Adrenal gland (tissue), 19 donors: ENCODE data around the gene HCAR2. TPM values are rescaled to one million over a fixed set of nuclear protein-coding genes. Genes with fewer than 3 reads are reported as not detected.
"Not testable (repeated sequence)": the region's sequence is repeated elsewhere in the genome, so short reads cannot be mapped to it uniquely, and the experiment has no call there.

Experiments
- DNase-seq, 7 donors: peaks; one replicate each; pipeline ENCODE4 v3.0.0-alpha.2; 2019 to 2020
- H3K27ac ChIP-seq, 5 donors: fragments of 200-600 bp; sonication (generic) in 4 of 5; 1 replicate in 3 of 5; 2 replicates in 2 of 5; pipeline versions ENCODE4 v1.5.1 to v1.8.0; 2016 to 2020; ENCODE audit warnings: mild to moderate bottlenecking in 1 of 5
- H3K27me3 ChIP-seq: fragments of 200-600 bp; 2 replicates; pipeline ENCODE4 v1.8.0; 2021
- H3K36me3 ChIP-seq, 2 donors: fragments of 200-600 bp; replicated peaks in 1 of 2; 1 replicate in 1 of 2; 2 replicates in 1 of 2; pipeline versions ENCODE4 v1.5.1 to v1.8.0; 2018 to 2022
- H3K4me1 ChIP-seq, 2 donors: fragments of 200-600 bp; replicated peaks in 1 of 2; 1 replicate in 1 of 2; 2 replicates in 1 of 2; pipeline versions ENCODE4 v1.5.1 to v1.8.0; 2018 to 2021
- H3K4me3 ChIP-seq, 4 donors: fragments of 200-600 bp; sonication (generic) in 3 of 4; one replicate each; pipeline ENCODE4 v1.5.1; 2016 to 2018
- H3K9me3 ChIP-seq, 3 donors: fragments of 200-600 bp; sonication (generic) in 1 of 3; replicated peaks in 1 of 3; 1 replicate in 2 of 3; 2 replicates in 1 of 3; pipeline versions ENCODE4 v1.5.1 to v1.8.0; 2016 to 2021
- POLR2A ChIP-seq, 2 donors: fragments of 450-650 bp; IDR thresholded peaks; one replicate each; pipeline ENCODE4 v1.6.1; 2017; ENCODE audit warnings: antibody characterized with exemption in 2 of 2, mild to moderate bottlenecking in 2 of 2, moderate library complexity in 1 of 2
- WGBS, 4 donors: extraction: QIAGEN DNeasy Blood & Tissue Kit in 2 of 4; methylation state at CpG; one replicate each; pipeline versions ENCODE4 v1.1.5 to v1.1.7; 2013 to 2017; 5-methylcytosine and 5-hydroxymethylcytosine counted together
- intact Hi-C, 2 donors: fragments of 100-400 bp; cut with DNase I; formaldehyde crosslinking; loops; one replicate each; pipeline versions ENCODE4 v1.14.1 to v1.15.0; 2022 to 2023
- long read RNA-seq, 10 donors: library from polyadenylated mRNA in 3 of 10; unstranded in 2 of 10; stranded (forward) in 1 of 10; transcript quantifications; one replicate each; pipeline ENCODE4 v2.0.0 and lab custom pipeline, GENCODE V29; 2021 to 2026
- polyA plus RNA-seq, 3 donors: library from polyadenylated mRNA; stranded (reverse); fragments of 200-250 nt in 2 of 3; fragments of 350-450 nt in 1 of 3; fragmentation: Illumina TruSeq in 1 of 3; extraction: RNeasy Lipid Tissue Mini Kit (QIAGEN cat#74804) in 1 of 3; gene quantifications; one replicate each; pipeline ENCODE4 v1.2.3, GENCODE V29; 2013 to 2014
- total RNA-seq, 9 donors: library from RNA; depleted of rRNA in 4 of 9; stranded (reverse); fragments of >200 nt in 4 of 9; fragments of 120-200 nt in 1 of 9; fragmentation: NEBNext Ultra II Directional in 1 of 9; extraction: Animal tissue kit (Norgen Biotek cat#: 25700) in 1 of 9; gene quantifications; one replicate each; pipeline versions ENCODE4 v1.1.0 to v1.2.4, GENCODE V29; 2013 to 2023
- TF ChIP-seq, protein P1 (sequence below), 6 experiments: fragments of 450-650 bp in 4 of 6; fragments of 200-600 bp in 2 of 6; sonication (generic) in 1 of 6; IDR thresholded peaks; 1 replicate in 5 of 6; 2 replicates in 1 of 6; pipeline versions ENCODE4 v1.5.1 to v1.8.0; 2016 to 2021; ENCODE audit warnings: antibody characterized with exemption in 6 of 6, mild to moderate bottlenecking in 2 of 6, moderate library complexity in 1 of 6
- donor health status: healthy with polysubstance abuse.
- donor health status: Bipolar disorder and iron deficiency.
- donor health status: DM: yes; HTN: yes; CAD: no.
- donor health status: DM: no; HTN: no; CAD: no.
- donor health status: DM: no; HTN: no; CAD: no.
- donor health status: DM: yes; HTN: yes; CAD: no.

Gene HCAR2
- total RNA-seq (under 1 TPM in 3 of 9 donors, not detected in 6; 0.14 to 0.26 (median 0.23) TPM), polyA plus RNA-seq (under 1 TPM in 2 of 3 donors, not detected in 1; 0.08 to 0.98 TPM)
- long read RNA-seq, donor 1 = 0 reads
- long read RNA-seq, donor 2 = 0 reads
- long read RNA-seq, donor 3, partial matches to known transcripts = 0 of 1 reads
- long read RNA-seq, donor 3, other reads (novel, unspliced or antisense) = 0 of 1 reads
- long read RNA-seq, donor 4 = 0 reads
- long read RNA-seq, donor 5 = 0 reads
- long read RNA-seq, donor 6 = 0 reads
- long read RNA-seq, donor 7 = 0 reads
- long read RNA-seq, donor 8 = 0 reads
- long read RNA-seq, donor 9 = 0 reads
- long read RNA-seq, donor 10 = 0 reads

DNA sequence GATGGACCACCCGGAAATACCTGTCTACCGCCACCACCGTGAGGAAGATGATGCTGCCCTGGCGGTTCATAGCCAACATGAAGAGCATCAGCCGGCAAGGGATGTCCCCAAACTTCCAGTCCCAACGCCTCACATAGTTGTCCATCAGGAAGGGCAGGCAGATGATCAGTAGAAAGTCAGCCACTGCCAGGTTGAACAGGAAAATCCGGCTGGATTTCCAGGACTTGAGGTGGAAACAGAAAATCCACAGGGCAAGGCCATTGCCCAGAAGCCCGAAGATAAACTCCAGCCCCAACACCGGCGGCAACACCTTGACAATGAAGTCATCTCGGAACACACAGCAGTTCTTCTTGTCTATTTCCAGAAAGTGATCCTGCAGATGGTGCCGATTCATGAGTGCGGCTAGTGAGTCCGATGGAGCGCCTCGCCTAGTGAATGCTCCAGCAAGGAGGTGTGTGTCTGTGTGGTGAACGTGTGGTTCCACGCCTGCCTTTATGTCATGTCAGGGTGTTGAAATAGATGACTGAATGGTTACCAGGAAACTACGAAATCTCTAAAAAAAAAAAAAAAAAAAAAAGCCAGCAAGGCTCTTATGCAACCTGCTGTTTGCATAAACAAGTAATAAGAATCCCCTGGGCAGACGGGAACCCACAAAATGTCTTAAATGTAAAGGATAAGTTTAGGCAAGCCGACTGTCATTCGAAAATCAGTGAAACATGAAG is at the start of gene HCAR2:
HCAR2 (minus strand) TSS at position 468 of the 722 bp plus-strand sequence; CDS start at position 394, 74 bp downstream.
- H3K27ac ChIP-seq, H3K4me1 ChIP-seq, H3K36me3 ChIP-seq, H3K9me3 ChIP-seq, intact Hi-C loops, H3K27me3 ChIP-seq, H3K4me3 ChIP-seq: not testable (repeated sequence)
- WGBS, 4 donors = 72 to 83% (median 79%) methylated on average over 11 to 22 of the region's 22 CpGs
- peak in 1 of 7 donors; percentile 50 for DNase-seq

- intact Hi-C loops = loop anchor here in 1 of 2 donors (5.0 kb wide), 1 partner anchor 115 kb away; no protein-coding TSS in a partner anchor
- no peaks in the 10 kb centered on the region for H3K9me3 ChIP-seq
- peak; percentile 98 to 99 (median 99) for DNase-seq
- H3K4me3 ChIP-seq = peak within 1 kb of the TSS; percentile 45 to 85 (median 62)
- 0 to 1% (median 0%) methylated on average over 36 to 73 of the region's 73 CpGs for WGBS, 4 donors
- peak; percentile 77 to 81 for TF ChIP-seq POLR2A (IDR thresholded peaks at IDR 0.05)
- TF ChIP-seq, protein P1, sequence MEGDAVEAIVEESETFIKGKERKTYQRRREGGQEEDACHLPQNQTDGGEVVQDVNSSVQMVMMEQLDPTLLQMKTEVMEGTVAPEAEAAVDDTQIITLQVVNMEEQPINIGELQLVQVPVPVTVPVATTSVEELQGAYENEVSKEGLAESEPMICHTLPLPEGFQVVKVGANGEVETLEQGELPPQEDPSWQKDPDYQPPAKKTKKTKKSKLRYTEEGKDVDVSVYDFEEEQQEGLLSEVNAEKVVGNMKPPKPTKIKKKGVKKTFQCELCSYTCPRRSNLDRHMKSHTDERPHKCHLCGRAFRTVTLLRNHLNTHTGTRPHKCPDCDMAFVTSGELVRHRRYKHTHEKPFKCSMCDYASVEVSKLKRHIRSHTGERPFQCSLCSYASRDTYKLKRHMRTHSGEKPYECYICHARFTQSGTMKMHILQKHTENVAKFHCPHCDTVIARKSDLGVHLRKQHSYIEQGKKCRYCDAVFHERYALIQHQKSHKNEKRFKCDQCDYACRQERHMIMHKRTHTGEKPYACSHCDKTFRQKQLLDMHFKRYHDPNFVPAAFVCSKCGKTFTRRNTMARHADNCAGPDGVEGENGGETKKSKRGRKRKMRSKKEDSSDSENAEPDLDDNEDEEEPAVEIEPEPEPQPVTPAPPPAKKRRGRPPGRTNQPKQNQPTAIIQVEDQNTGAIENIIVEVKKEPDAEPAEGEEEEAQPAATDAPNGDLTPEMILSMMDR (IDR thresholded peaks at IDR 0.05) = peak; percentile 59 to 91 (median 82)
- peak within 1 kb of the TSS in 4 of 5 donors; percentile 72 to 94 (median 76) for H3K27ac ChIP-seq
- H3K36me3 ChIP-seq = peaks cover 0 to 40% of the 10 kb centered on the region in 2 donors
- peaks cover 9 to 10% of the 10 kb centered on the region in 2 donors for H3K4me1 ChIP-seq
- H3K27me3 ChIP-seq = no peaks in the 10 kb centered on the region
Observed at GRCh38 chr12:122752464-122753318, 49.5 kb upstream of the HCAR2 start, which contains the start of gene DENR. DENR (plus strand) TSS chr12:122752824; CDS start chr12:122753702, 878 bp downstream.

GRCh38 chr12:122750781-122751515 is 47.8 kb upstream of the HCAR2 start:
- not testable (repeated sequence) for H3K9me3 ChIP-seq, DNase-seq, H3K4me3 ChIP-seq, H3K27ac ChIP-seq, H3K27me3 ChIP-seq
- 74 to 80% (median 78%) methylated on average over 17 of the region's 17 CpGs for WGBS, 4 donors
- Histone ChIP-seq H3K4me1 (peaks cover 9 to 10% of the 10 kb centered on the region in 2 donors), H3K36me3 (peaks cover 0 to 22% of the 10 kb centered on the region in 2 donors)
- intact Hi-C loops = loop anchor here in 1 of 2 donors (5.0 kb wide), 1 partner anchor 114 kb away; no protein-coding TSS in a partner anchor

DNA sequence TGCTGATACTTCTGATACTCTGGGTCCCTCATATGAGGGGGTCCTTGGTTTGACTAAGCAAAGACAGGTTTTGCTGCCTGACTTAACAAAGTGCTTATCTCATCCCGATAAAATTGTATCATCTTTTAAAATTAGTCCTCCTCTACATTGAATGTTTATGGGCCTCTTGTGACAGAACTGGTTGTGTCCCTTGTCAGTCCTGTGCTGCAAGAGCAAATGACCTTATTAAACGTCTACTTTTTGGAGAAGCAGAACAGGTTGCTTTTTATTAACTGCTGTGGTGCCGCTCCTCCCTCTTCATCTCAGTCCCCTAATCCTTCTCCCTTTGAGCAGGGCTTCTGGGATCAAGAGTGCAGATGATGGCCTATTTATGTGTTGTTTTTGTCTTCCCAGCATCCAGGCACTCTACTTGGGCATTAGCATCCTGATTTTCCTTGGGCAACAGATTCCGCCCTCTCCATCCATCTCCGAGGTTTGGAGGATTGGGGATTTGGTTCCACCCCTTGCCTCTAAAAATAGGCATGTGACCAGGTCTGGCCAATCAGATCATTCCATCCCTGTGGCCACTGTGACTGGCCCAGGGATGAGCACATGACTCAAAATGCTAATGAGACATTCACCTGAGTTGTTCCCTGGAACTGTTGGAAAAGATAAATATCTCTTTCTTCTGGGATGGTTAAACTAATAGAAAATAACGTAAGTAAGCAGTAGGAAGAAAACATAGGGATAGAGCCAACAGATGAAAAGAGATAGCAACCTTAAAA is 46.6 kb upstream of the HCAR2 start:
- 67 to 77% (median 74%) methylated on average over 6 of the region's 6 CpGs for WGBS, 4 donors
- H3K9me3 ChIP-seq = no peaks in the 10 kb centered on the region
- H3K27me3 ChIP-seq = no peaks in the 10 kb centered on the region
- H3K4me1 ChIP-seq = peaks cover 9 to 10% of the 10 kb centered on the region in 2 donors
- no peak overlapping the region for H3K4me3 ChIP-seq
- DNase-seq = no peak
- intact Hi-C loops = loop anchor here in 1 of 2 donors (5.0 kb wide), 1 partner anchor 112 kb away; no protein-coding TSS in a partner anchor
- peaks cover 0 to 10% of the 10 kb centered on the region in 2 donors for H3K36me3 ChIP-seq
- no peak overlapping the region for H3K27ac ChIP-seq
- TF ChIP-seq, protein P1 (IDR thresholded peaks at IDR 0.05) = no peak
- no peak for TF ChIP-seq POLR2A (IDR thresholded peaks at IDR 0.05)
